ENCODE data around the gene SLC1A1. TPM values are rescaled to one million over a fixed set of nuclear protein-coding genes. Genes with fewer than 3 reads are reported as not detected.
"Not testable (repeated sequence)": the region's sequence is repeated elsewhere in the genome, so short reads cannot be mapped to it uniquely, and the experiment has no call there.

The SLC1A1 gene
- total RNA-seq, 1 donor from 2014 or later, result 1.5 TPM

DNA sequence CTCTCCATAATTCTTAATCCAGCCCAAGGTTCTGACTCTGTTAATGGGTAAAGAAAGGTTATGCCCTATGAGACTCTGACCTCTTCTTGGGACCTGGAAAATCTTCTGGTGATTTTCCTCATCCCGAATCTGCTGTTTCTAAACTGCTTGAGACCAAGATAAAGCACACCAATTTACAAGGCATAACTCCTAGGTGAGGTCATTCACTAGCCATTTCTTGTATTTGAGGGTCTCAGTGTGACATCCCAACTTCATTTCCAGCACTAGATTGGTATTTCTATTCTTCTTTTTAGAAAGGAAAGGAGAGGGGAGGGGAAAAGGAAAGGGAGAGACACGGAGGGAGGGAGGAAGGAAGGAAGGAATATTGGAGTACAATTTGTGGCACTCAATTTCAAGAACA, 51.6 kb downstream of the SLC1A1 start:
- no peak for DNase-seq

GRCh38 chr9:4544714-4545113, 54.4 kb downstream of the SLC1A1 start:
- DNase-seq, result not testable (repeated sequence)

DNA sequence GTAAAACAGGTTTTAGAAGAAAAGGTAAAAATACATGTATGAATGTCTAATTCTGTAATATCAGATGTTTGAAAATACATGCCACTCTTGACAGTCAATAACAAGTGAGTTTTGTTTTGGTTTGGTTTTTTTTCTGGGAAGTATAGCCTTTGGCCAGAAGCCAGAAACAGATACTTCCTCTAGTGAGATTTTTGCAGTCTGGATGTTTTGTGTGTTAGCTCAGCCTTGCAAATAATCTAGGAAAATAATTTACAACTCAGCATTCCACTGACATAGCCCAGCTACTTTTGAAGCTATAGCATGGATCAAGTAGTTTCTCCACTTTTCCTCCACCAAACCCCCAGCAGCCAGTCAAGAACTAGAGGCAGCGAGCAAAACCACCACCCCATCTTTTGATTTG, 56.7 kb downstream of the SLC1A1 start:
- DNase-seq, result peak; percentile 37

- DNase-seq, result peak; percentile 17
Measured at GRCh38 chr9:4548811-4549725, 58.8 kb downstream of the SLC1A1 start.

DNA sequence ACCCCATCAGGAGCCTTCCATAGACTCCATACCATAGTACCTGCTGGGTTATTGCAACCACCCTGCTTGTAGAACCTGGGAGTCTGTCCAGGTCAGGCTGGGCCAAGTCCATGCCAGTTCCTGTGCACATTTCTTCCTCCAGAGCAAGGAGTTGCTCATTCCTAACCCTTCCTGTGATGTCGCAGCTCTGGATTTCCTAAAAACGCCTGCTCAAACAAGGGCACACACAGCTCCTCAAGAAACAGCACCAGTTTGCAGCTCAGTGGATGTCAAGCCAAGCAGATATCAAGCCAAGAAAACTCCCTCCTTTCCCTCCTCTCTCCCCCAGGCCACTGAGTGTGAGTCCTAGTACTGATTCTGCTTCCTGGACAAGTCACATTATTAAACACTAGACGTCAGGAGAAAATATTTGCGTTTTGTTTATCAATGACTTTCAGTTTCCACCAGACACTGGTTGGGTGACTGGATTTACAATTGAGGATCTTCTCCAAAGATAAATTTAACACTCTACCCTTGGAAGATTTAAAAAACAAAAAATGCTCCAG, 59.6 kb downstream of the SLC1A1 start:
- no peak for DNase-seq

DNA sequence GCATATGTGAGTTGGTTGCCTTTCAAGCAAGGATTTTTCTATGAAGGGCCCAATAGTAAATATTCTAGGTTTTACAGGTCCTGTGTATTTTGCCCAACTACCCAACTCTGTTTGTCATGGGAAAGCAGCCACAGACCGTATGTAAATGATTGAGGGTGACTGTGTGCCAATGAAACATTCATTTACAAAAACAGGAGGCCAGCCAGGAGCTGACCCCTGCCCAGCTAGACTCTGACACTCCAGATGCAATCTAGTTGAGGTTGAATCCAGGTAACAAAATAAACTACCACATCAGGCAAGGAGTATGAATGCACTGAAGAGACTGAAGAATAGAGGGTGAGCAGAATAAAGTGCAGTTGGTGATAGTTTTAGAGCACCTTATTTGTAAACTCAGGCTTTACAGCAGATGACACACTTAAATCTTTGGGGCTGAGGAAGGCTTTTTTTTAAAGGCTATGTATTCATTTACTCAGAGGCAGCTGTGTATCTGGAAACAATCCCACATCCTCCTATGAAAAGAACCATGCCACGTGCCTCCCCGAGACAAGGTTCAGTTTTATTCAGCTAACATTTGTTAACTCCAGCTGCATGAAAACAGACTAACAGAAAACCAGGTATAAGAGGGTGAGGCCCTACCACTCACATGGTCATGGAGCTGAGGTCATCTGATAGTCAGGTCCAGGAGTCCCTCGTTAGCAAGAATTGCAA, 60.7 kb downstream of the SLC1A1 start:
- DNase-seq, result peak; percentile 56

- no peak for DNase-seq
Measured at GRCh38 chr9:4553951-4554381, 63.7 kb downstream of the SLC1A1 start.

DNA sequence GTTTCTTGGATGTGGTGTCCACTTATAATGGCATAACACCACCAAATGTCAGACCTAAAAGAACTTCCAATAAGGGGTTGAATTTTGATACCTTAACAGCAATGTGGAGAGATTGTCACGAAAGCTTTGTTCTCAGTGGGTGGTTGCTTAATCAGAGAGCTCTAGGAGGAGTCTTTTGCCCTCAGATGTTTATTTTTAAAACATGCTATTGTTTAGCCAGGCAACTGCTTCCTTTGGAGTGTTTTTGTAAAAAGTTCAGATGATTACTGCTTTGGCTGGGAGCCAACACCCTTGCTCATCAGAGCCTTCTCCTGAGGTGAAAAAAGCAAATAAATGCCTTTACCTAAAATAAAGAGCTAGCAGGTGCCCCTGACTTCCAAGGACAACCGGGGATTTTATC, 65.0 kb downstream of the SLC1A1 start:
- DNase-seq, result no peak

- DNase-seq, result no peak
Measured at GRCh38 chr9:4558371-4558998, 68.2 kb downstream of the SLC1A1 start.

- no peak for DNase-seq
Measured at GRCh38 chr9:4559261-4560182, 69.3 kb downstream of the SLC1A1 start.

GRCh38 chr9:4563105-4563504, 72.8 kb downstream of the SLC1A1 start:
- no peak for DNase-seq

DNA sequence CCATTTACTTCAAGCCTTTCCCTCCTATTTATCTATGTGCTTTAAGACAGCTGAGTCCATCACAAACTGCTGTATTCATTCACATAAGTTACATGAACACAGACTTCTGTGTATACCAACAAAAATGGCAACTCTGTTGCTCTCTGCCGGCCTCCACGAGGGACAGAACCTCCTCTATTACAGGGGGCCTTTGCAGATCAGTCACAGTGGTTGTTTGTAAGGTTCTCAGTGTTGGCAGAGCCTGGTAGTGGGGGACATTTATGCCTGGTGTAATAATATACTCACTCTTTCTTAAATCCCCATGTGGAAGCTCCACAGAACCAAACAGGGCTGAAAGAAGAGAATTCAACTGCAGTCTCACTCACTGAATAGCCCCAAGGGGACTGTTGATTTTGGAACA, 76.5 kb downstream of the SLC1A1 start:
- DNase-seq, result peak; percentile 18

DNA sequence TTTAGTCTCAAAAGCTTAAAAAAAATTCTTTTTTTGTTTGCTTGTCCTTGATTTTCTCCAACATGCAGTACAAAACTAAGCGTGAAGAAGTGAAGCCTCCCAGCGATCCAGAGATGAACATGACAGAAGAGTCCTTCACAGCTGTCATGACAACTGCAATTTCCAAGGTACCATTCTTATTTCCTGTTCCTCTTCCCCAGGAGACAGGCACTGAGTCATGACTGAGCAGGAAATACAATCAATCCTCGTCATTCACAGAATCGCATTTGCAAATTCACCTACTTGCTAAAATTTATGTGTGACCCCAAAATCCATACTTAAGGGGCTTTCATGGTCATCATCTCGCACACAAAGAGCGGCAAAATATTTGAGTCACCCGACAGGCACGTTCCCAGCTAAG, 77.3 kb downstream of the SLC1A1 start:
- DNase-seq, result no peak

DNA sequence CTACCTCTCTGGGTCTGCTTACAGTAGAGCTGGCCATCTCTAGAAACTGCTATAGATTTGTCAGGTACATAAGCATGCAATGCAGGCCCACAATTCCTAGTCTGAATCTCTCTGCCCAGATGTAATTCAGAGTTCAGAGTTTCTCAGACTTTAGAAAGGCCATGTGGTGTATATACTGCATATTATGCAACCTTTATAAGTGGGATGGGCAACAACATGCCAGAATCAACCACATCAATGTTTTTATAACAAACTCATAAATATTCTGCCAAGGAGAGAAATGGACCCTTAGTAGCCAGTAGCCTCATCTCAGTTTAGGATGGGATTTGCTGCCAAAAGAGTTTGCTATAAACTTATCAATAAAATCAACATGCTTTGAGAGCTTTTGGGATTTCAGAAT, 78.8 kb downstream of the SLC1A1 start:
- no peak for DNase-seq

DNA sequence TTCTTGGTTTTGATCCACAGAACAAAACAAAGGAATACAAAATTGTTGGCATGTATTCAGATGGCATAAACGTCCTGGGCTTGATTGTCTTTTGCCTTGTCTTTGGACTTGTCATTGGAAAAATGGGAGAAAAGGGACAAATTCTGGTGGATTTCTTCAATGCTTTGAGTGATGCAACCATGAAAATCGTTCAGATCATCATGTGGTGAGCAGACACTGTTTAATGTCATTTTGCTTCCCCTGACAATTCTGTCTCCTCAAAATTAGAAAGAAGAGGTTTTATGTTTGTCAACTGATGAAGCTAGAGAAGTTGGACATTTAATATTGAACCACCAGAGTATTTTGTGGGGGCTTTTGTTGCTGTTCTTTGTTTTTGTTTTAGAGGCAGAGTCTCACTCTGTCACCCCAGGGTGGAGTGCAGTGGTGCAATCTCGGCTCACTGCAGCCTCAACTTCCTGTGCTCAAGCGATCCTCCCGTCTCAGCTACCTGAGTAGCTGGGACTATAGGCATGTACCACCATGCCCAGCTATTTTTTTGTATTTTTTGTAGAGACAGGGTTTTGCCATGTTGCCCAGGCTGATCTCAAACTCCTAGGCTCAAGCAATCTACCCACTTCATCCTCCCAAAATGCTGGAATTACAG, 82.0 kb downstream of the SLC1A1 start:
- no peak for DNase-seq

GRCh38 chr9:4573176-4573575, 82.9 kb downstream of the SLC1A1 start:
- DNase-seq, result no peak

DNA sequence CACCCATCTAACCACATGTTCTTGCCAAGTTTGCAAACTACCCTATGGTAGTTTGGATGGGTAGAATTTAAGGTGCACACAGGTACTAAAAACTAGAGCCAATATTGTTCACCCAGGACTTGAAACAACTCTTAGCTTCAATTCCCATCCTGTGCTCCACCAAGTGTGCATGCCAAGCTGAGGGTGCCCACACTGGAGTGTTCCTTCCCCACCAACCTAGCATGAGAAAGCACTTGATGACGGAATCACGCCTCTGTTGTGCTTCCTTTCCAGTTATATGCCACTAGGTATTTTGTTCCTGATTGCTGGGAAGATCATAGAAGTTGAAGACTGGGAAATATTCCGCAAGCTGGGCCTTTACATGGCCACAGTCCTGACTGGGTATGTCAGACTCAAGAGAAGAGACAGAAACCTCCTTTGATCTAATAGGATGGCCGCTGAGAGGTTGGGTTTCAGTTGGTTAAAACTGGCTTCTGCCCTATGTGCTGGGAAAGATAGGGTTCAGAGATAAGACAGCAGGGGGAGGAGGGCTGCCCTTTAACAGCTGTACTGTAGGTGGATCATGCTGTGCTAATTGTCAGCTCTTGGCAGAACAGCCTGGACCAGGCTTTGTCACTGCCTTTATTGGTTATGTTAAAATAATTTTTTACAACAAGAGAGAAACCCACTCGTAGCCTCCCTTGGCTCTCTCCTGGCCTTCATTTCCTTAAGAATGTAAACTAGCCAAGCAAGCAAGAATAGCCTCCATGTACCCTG, 83.5 kb downstream of the SLC1A1 start:
- no peak for DNase-seq

DNA sequence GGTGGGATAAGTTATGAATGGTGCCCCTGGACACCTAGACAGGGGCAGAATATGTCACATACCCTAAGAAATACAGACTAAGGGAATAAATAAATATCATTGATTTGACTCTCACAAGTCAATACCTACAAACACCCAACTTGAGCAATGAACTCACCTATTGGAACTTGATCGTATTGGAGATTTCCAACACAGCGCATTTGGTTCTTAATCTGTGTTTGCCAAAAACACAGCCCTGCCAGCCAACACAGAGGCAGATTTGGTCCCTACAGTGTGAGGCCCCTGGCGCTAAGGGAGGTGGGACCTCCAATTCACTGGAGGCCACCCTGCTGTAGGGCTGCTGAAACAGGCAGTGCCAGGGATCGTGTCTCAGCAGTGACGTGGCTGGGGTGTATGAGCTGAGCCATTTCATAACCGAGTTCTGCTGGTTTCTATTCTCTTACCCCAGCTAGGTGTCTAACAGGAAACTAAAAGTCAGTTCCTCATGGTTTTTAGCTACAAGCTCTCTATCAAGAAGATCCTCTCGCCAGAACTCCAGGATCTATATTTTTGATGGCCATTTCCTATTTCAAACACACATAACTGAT, 84.5 kb downstream of the SLC1A1 start:
- DNase-seq, result no peak

- DNase-seq, result no peak
Measured at GRCh38 chr9:4575997-4576396, 85.7 kb downstream of the SLC1A1 start.

DNA sequence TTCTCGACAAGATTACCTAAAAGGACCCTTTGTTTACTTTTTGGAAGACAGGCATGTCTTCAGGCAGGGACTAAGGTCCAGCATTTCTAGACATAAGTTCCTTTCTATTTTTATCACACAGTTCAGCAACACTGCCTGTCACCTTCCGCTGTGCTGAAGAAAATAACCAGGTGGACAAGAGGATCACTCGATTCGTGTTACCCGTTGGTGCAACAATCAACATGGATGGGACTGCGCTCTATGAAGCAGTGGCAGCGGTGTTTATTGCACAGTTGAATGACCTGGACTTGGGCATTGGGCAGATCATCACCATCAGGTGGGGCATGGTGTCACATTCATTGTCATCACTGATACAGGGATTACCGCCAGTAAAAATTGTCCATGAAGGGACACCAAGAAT, 86.2 kb downstream of the SLC1A1 start:
- DNase-seq, result no peak

Measured in tongue (tissue), 2 donors.